DOHH2 (cell line): ENCODE data around the gene PCNX2.

Source experiments
- CTCF ChIP-seq: fragments of 200-600 bp; sonication (generic); IDR thresholded peaks from one replicate; pipeline ENCODE4 v1.5.1; 2014; ENCODE audit warnings: antibody characterized with exemption, mild to moderate bottlenecking, low read depth, low read length; ENCODE audit not compliant: poor library complexity, severe bottlenecking
- EZH2phosphoT487 ChIP-seq: fragments of 200-600 bp; sonication (generic); IDR thresholded peaks from 2 replicates; pipeline ENCODE4 v1.6.1; 2017; ENCODE audit warnings: borderline replicate concordance, mild to moderate bottlenecking, antibody characterized with exemption, low read length, moderate library complexity, mixed read lengths

- no peak for TF ChIP-seq CTCF
- no peak for TF ChIP-seq EZH2phosphoT487
Observed at GRCh38 chr1:232958067-232958466, 337.5 kb downstream of the PCNX2 start.
